ENCODE measurements around the gene RAD51B. TPM values are rescaled to one million over a fixed set of nuclear protein-coding genes. Genes with fewer than 3 reads are reported as not detected.

The RAD51B gene
- total RNA-seq, 2 donors from 2014 or later = 42.6 to 50.0 TPM

GRCh38 chr14:68714991-68715924, 895.7 kb downstream of the RAD51B start:
- ATAC-seq (replicated peaks in 1 of 2) (peak; percentile 63 to 72), DNase-seq (no peak)
- Mint-ChIP-seq H3K4me1 (ENCODE audit: low read depth) (peaks cover 67% of the 10 kb centered on the region), H3K9me3 (peaks cover 0 to 1% of the 10 kb centered on the region in 2 donors), H3K27ac (peak overlapping the region; percentile 45), H3K36me3 (ENCODE audit: insufficient read depth in 2 of 2) (peaks cover 2% of the 10 kb centered on the region in 2 donors), H3K4me3 (no peak overlapping the region), H3K27me3 (ENCODE audit: low read depth) (no peaks in the 10 kb centered on the region)

- H3K27ac Mint-ChIP-seq = no peak overlapping the region
- H3K36me3 Mint-ChIP-seq (ENCODE audit: insufficient read depth in 2 of 2) = peaks cover 3 to 5% of the 10 kb centered on the region in 2 donors
Measured at GRCh38 chr14:68716698-68717097, 897.1 kb downstream of the RAD51B start.

GRCh38 chr14:68718023-68718990, 898.7 kb downstream of the RAD51B start:
- no peaks in the 10 kb centered on the region for H3K27me3 Mint-ChIP-seq (ENCODE audit: low read depth)
- H3K27ac Mint-ChIP-seq = no peak overlapping the region
- peaks cover 3 to 5% of the 10 kb centered on the region in 2 donors for H3K36me3 Mint-ChIP-seq (ENCODE audit: insufficient read depth in 2 of 2)
- no peak overlapping the region for H3K4me3 Mint-ChIP-seq
- H3K9me3 Mint-ChIP-seq = peaks cover 0 to 1% of the 10 kb centered on the region in 2 donors
- ATAC-seq (replicated peaks in 1 of 2) (peak; percentile 28 to 32), DNase-seq (peak in 1 of 2 donors; percentile 28)
- H3K4me1 Mint-ChIP-seq (ENCODE audit: low read depth) = peaks cover 48% of the 10 kb centered on the region

More at GRCh38 chr14:68716698-68717097, 897.1 kb downstream of the RAD51B start:
- H3K4me3 Mint-ChIP-seq = no peak overlapping the region
- no peak for ATAC-seq (replicated peaks in 1 of 2)
- peaks cover 64% of the 10 kb centered on the region for H3K4me1 Mint-ChIP-seq (ENCODE audit: low read depth)
- no peak for DNase-seq
- H3K9me3 Mint-ChIP-seq = peaks cover 0 to 1% of the 10 kb centered on the region in 2 donors
- H3K27me3 Mint-ChIP-seq (ENCODE audit: low read depth) = no peaks in the 10 kb centered on the region

GRCh38 chr14:68719634-68720384, 900.2 kb downstream of the RAD51B start:
- Mint-ChIP-seq H3K9me3 (peaks cover 0 to 1% of the 10 kb centered on the region in 2 donors), H3K27me3 (ENCODE audit: low read depth) (no peaks in the 10 kb centered on the region), H3K4me3 (peak overlapping the region in 1 of 2 donors; percentile 5), H3K36me3 (ENCODE audit: insufficient read depth in 2 of 2) (peaks cover 3 to 5% of the 10 kb centered on the region in 2 donors), H3K4me1 (ENCODE audit: low read depth) (peaks cover 39% of the 10 kb centered on the region), H3K27ac (peak overlapping the region; percentile 1)
- peak in 1 of 2 donors; percentile 16 for DNase-seq
- ATAC-seq (replicated peaks in 1 of 2) = peak; percentile 74 to 81

- Mint-ChIP-seq H3K4me3 (no peak overlapping the region), H3K4me1 (ENCODE audit: low read depth) (peaks cover 26% of the 10 kb centered on the region), H3K36me3 (ENCODE audit: insufficient read depth in 2 of 2) (peaks cover 3 to 5% of the 10 kb centered on the region in 2 donors), H3K27me3 (ENCODE audit: low read depth) (no peaks in the 10 kb centered on the region), H3K9me3 (peaks cover 1% of the 10 kb centered on the region in 2 donors), H3K27ac (no peak overlapping the region)
- ATAC-seq (replicated peaks in 1 of 2) (no peak), DNase-seq (no peak)
Measured at GRCh38 chr14:68722186-68722585, 902.6 kb downstream of the RAD51B start.

- DNase-seq (no peak), ATAC-seq (replicated peaks in 1 of 2) (no peak)
Measured at GRCh38 chr14:68722968-68723566, 903.5 kb downstream of the RAD51B start.

GRCh38 chr14:68723808-68724268, 904.3 kb downstream of the RAD51B start:
- H3K27me3 Mint-ChIP-seq (ENCODE audit: low read depth) = no peaks in the 10 kb centered on the region
- H3K27ac Mint-ChIP-seq = no peak overlapping the region
- H3K9me3 Mint-ChIP-seq = peaks cover 1% of the 10 kb centered on the region in 2 donors
- DNase-seq (no peak), ATAC-seq (replicated peaks in 1 of 2) (no peak)
- H3K4me1 Mint-ChIP-seq (ENCODE audit: low read depth) = peaks cover 29% of the 10 kb centered on the region
- peaks cover 3 to 5% of the 10 kb centered on the region in 2 donors for H3K36me3 Mint-ChIP-seq (ENCODE audit: insufficient read depth in 2 of 2)
- no peak overlapping the region for H3K4me3 Mint-ChIP-seq

More at GRCh38 chr14:68722968-68723566, 903.5 kb downstream of the RAD51B start:
- no peaks in the 10 kb centered on the region for H3K27me3 Mint-ChIP-seq (ENCODE audit: low read depth)
- peaks cover 27% of the 10 kb centered on the region for H3K4me1 Mint-ChIP-seq (ENCODE audit: low read depth)
- H3K4me3 Mint-ChIP-seq = no peak overlapping the region
- peaks cover 3 to 5% of the 10 kb centered on the region in 2 donors for H3K36me3 Mint-ChIP-seq (ENCODE audit: insufficient read depth in 2 of 2)
- no peak overlapping the region for H3K27ac Mint-ChIP-seq
- H3K9me3 Mint-ChIP-seq = peaks cover 1% of the 10 kb centered on the region in 2 donors

- Mint-ChIP-seq H3K4me1 (ENCODE audit: low read depth) (peaks cover 29% of the 10 kb centered on the region), H3K27ac (no peak overlapping the region), H3K9me3 (peaks cover 0 to 1% of the 10 kb centered on the region in 2 donors), H3K4me3 (no peak overlapping the region), H3K36me3 (ENCODE audit: insufficient read depth in 2 of 2) (peaks cover 2 to 3% of the 10 kb centered on the region in 2 donors), H3K27me3 (ENCODE audit: low read depth) (no peaks in the 10 kb centered on the region)
- DNase-seq (no peak), ATAC-seq (replicated peaks in 1 of 2) (no peak)
Measured at GRCh38 chr14:68724914-68725313, 905.3 kb downstream of the RAD51B start.

- ATAC-seq (replicated peaks in 1 of 2) (no peak), DNase-seq (no peak)
- Mint-ChIP-seq H3K9me3 (peaks cover 0 to 1% of the 10 kb centered on the region in 2 donors), H3K36me3 (ENCODE audit: insufficient read depth in 2 of 2) (no peaks in the 10 kb centered on the region), H3K4me3 (no peak overlapping the region), H3K4me1 (ENCODE audit: low read depth) (peaks cover 29% of the 10 kb centered on the region), H3K27me3 (ENCODE audit: low read depth) (no peaks in the 10 kb centered on the region), H3K27ac (no peak overlapping the region)
Measured at GRCh38 chr14:68726093-68726695, 906.6 kb downstream of the RAD51B start.

GRCh38 chr14:68727315-68728047, 907.9 kb downstream of the RAD51B start:
- H3K4me1 Mint-ChIP-seq (ENCODE audit: low read depth) = peaks cover 36% of the 10 kb centered on the region
- no peak overlapping the region for H3K4me3 Mint-ChIP-seq
- H3K9me3 Mint-ChIP-seq = peaks cover 0 to 1% of the 10 kb centered on the region in 2 donors
- no peaks in the 10 kb centered on the region for H3K36me3 Mint-ChIP-seq (ENCODE audit: insufficient read depth in 2 of 2)
- DNase-seq = no peak
- H3K27me3 Mint-ChIP-seq (ENCODE audit: low read depth) = no peaks in the 10 kb centered on the region
- no peak for ATAC-seq (replicated peaks in 1 of 2)
- no peak overlapping the region for H3K27ac Mint-ChIP-seq
